Middle frontal gyrus (tissue), 1 donor: ENCODE measurements around the gene IL17D.
"Not testable (repeated sequence)": the region's sequence is repeated elsewhere in the genome, so short reads cannot be mapped to it uniquely, and the experiment has no call there.

Experiments
- DNase-seq: peaks from one replicate; pipeline ENCODE4 v3.0.0-alpha.2; 2015; ENCODE audit warnings: low spot score; ENCODE audit errors: extremely low spot score

Gene IL17D, protein sequence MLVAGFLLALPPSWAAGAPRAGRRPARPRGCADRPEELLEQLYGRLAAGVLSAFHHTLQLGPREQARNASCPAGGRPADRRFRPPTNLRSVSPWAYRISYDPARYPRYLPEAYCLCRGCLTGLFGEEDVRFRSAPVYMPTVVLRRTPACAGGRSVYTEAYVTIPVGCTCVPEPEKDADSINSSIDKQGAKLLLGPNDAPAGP

DNA sequence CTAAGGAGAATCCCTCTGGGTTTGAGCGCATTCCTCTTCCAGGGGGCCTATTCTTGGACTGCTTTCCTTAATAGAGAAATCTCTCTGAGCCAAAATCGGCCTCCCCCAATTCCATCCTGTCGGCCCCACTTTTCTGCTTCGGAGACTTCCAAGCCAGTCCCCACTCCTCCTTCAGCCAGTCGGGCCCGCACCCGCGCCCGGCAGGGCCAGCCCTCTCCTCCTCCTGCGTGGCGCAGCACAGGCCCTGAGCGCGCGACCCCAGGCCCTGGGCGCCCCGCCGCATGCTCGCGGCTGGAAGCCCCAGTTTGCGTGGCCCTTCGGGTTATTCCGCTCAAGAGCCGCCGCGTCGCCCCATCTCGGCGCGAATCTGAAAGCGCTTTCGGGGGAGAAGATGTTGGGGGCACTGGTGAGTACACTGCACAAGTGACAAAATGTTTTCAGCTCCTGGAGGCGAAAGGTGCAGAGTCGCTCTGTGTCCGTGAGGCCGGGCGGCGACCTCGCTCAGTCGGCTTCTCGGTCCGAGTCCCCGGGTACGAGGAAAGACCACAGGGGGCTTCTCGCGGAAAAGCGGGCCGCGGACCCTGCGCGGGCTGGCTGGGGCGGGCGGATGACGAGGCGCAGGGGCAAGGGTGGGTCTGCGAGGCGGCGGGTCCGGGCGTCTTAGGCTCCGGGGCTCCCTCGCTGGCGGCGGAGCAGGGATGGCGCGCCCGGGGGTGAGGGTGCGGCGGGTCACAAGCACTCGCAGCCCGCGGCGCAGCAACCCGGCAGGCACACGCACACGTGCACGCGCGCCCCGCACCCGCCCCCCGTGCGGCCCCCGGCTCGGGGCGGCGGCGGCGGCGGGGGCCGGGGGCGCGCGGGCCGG is at the start of gene IL17D:
IL17D (plus strand) TSS at position 785 of the 865 bp plus-strand sequence. CDS start 303 bp downstream, outside the sequence.
- no peak for DNase-seq

DNA sequence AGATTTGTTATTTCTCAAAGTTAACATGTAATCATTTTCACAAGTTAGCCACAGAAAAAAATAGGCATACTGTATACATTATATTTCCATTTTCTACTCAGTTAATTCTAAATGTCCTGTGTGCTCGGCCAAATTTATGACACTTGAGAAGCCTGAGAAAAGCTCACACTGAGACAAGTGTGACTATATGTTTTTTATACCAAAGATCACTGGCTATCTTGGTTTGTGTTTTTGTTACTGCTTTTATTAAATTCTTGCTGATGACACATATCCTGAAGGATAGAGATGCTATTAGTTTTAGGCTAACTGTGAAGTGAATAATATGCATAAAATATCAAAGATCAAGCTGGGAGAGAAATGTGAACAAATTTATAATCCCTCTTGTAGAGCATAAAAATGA is 49.3 kb upstream of the IL17D start:
- no peak for DNase-seq

DNA sequence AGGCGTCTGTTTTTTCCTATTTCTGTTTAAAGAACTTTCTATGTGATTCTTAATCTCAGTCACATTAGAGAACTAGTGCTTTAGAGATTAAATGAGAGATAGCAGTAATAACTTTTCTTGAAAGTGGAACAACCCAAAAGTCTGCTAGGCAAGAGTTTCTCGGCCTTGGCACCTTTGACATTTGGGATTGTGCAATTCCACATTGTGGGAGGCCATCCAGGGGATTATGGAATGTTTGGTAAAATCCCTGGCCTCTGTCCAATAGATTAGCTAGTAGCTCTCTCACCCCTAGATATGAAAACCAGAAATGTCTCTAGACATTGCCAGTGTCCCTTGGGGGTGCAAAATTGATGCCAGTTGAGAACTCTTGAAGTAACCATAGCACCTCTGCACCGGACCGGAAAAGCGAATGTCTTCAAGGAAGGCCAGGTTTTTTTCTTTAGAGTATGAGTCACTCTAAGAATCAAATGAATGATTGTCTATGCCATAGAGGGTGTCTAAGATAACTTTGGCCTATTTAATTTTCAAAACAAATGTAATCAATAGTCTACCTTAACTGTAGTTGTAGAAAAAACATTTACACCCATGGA is 45.0 kb upstream of the IL17D start:
- DNase-seq, result no peak

DNA sequence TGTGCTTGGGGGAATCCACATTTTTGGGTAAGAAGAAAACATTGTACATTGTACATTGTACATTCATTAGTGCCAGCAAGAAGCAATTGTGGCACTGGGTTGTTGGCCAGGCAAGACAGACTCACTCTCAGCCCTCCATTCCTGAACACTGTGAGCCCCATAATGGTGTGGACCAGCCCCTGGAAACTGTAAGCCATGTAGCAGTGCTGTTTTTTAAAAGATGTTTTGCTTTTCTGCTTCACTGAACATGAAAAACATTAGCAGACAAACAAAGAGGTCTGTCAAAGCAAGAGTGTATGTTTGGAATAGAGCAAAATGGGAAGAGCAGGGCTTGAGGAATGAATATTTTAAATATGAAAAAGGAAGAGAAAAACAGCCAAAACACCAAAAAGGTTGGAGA is 39.1 kb upstream of the IL17D start:
- DNase-seq, result no peak

DNA sequence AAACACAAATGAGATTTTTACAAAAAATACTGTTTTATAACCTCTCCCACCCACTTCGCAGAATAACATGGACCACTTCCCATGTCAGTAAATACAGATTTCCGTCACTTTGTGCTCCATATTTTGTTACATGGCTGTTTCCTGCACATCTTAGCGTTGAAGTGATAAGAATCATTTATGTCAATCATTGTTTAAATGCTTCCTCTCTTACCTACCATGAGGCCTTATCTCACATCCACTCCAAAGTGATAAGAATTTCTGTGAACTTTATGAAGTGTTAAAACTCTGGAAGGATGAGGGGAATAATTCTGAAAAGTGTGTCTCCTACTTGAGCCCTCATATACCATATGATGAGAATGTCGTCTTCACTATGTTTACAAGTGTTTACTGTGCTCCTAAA is 36.6 kb upstream of the IL17D start:
- DNase-seq, result no peak

DNA sequence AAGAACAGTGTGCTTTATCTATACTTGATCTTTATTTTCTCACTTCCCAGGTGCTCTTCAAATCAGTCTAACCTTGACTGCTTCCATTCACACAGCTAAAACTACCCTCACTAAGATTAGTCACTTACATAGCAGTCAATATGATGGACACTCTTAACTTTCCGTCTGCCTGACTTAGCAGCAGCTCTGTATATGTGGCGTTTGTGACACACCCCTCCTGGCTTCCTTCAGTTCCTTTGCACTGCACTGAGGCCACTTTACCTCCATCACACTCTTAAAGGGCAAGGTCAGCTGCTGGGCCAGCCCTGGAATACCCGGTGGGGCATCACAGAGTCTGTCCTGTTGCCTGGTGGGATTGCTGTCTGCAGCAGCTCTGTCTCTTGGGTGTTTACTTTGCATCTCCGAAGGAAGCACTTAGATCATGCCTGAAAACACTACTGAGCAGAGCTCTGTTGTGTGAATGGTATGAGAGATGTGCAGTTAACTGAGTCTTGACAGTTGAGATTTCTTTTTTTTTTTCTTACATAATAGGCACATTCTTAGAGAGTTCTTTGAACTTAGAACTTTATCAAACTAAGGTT is 35.6 kb upstream of the IL17D start:
- DNase-seq, result no peak

DNA sequence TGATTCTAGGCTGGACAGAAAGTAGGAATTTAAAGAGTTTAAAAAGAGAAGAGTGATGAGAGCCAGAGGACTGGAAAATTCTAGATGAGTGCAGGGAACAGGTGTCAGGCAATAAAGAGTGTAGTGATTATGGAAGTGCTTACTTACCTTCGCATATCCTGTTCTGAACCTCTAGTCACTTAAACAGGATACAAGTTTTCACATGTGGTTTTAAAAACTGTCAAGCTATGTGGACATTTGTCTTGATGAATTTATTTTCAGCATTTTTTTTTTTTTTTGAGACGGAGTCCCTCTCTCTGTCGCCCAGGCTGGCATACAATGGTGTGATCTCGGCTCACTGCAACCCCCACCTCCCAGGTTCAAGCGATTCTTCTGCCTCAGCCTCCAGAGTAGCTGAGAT is 34.3 kb upstream of the IL17D start:
- no peak for DNase-seq

DNA sequence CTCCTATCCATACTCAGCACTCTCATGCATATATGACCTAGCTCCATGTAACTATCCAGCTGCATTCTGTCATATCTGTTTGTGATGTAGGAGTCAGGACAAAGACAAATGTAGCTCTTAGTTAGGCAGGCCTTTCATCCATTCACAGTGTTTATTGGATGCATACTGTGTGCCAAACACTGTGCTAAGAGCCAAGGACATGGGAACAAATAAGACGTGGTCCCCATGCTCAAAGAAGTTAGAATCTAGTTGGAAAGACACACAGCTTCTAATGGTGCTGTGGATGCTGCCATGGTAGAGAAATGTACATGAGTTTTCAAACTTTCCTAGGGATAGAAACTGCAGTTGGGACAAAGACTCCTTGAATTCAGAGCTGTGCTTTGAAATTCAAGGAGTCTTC is 31.7 kb upstream of the IL17D start:
- no peak for DNase-seq

DNA sequence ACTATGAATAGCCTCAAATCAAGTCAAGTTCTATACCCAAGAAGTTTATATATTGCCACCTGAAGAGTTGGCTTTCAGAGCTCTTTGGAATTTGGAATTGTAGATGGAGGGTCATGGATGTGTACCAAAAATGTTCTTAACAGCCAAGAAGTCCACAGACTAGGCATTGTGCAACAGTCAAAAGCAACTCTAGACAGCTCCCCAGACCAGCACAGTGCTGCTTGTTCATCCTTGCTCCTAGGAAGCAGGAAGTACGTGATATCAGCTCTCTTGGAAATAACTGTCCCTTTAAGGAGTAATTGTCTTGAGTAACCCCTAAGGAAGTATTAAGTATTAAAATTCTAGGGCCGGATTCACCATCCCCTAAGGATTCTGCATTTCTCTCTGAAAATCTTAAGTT is 30.7 kb upstream of the IL17D start:
- DNase-seq, result no peak

DNA sequence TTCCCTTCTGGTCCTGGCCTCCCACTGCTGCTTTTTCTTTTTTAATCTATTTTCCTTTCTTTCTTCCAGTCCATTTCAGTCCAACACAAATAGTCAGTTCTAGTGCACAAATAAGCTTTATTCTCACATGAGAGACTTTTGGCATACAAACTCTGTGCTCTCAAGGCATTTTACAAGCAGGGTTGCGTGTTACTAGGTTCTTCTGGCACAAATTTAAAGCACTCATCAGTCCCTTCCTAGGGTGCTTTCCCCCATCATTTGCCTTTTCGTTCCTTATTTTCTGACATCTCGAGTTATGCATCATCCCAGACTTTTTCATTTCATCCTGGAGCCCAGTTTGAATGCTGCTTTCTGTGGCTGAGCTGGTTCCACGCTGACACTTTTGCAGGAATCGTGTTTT is 29.8 kb upstream of the IL17D start:
- DNase-seq, result no peak

DNA sequence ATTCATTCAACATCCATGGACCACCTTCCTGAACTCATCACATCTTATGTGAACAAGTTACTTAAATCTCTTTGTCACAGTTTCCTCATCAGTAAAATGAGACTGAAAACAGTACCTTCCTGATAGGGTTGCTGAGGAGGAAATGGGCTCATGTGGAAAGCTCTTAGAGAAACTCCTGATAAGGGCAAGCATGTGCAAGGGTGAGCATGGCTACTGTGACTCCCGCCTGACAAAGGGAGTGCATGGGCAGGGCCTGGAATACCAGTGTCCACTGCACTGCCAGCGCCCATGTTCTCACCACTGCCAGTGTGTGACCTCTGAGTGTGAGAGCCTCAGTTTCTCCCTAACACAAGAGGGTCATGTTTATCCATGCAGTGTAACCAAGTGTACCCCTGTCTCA is 27.3 kb upstream of the IL17D start:
- DNase-seq, result no peak

DNA sequence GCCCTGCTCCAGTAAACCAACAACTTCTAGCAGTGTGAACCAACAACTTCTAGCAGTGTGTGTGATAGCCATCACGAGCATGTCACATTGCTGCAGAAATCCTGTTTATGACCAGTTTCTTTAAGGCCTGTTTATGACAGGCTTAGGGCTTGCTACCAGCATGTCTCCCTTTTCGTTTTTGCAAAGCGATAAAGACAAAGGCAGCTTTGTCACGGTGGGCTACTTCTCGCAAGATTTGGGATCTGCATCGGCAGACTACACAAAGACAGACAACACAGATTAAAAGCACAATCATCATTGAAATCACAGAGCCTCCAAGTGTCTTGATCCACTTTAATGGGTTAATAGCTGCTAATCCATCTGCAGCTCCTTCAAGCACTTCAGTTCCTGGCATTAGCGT is 24.9 kb upstream of the IL17D start:
- DNase-seq, result not testable (repeated sequence)

DNA sequence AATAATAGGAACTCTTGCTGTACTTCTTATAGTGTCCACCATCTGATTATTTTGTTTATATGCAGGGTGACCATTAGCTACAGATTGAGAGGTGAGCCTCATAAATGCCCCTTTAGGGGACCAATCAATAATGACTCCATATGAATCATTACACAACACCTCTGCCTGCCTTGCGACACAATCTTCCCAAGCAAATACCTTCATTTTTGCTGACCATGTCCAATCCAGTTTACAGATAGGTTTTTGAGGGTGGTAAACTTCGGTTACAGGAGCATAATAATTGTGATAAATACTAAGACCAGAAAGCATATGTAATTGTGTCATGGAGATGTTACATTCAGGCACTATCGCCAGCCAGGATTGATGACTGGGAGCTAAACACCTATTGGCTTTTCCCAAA is 23.6 kb upstream of the IL17D start:
- DNase-seq, result no peak

DNA sequence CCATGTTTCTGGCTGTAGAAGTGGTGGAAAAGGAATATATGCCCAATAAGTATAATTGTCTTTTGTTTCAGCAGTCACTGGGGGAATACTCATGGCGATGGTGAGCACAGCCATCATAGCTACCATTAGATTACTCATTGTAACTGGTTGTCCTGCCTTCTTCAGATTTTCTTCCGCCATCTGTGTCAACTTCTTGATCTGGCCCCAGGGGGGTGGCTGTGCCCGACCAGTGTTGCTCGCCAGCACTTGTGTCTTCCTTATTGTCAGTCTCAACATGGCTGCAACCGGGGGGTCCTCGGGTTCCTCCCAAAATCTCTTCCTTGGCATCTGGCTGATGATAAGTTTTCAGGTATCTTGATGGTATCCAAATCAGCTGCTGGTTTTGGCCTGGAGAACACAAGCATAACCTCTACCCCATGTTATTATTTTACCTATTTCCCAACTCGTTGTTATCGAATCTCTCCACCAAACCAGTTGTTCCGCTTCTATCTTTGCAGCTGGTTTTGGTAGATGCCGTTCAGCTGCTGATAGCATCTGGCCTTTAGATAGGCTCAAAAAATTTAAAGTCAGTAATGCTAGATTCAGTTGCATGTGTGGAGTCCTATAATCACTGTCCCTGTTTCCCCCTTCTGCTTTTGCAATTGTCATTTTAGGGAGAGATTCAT is 23.0 kb upstream of the IL17D start:
- no peak for DNase-seq

DNA sequence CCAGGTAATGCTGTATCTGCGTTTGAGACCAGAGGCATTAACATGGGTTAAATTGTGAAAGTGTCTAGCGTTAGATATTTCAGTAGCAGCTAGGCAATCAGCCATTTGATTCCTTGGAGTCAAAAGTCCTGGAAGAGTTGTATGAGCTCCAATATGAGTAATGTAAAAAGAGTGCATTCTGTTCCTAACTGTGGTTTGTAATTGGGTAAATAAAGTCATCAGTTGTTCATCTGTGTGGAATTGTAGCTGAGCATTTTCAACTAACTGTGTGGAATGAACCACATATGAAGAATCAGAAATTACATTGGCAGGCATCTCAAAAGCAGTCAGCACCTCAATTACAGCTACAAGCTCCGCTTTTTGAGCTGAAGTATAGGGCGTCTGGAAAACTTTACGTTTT is 22.0 kb upstream of the IL17D start:
- DNase-seq, result not testable (repeated sequence)

DNA sequence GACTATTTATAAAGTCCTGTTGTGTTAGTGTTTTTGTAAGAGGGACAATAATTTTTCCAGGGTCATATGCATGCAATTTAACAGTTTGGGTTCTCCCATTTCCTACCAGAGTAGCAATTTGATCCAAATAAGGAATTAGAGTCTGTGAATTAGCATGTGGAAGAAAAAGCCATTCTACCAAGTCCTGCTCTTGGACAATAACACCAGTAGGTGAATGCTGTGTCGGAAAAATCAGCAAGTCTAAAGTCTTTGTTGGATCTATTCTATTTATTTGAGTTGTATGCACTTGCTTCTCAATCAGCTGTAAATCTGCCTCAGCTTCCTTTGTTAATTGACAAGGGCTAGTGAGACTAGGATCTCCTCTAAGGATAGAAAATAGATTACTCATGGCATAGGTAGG is 21.4 kb upstream of the IL17D start:
- DNase-seq, result no peak

DNA sequence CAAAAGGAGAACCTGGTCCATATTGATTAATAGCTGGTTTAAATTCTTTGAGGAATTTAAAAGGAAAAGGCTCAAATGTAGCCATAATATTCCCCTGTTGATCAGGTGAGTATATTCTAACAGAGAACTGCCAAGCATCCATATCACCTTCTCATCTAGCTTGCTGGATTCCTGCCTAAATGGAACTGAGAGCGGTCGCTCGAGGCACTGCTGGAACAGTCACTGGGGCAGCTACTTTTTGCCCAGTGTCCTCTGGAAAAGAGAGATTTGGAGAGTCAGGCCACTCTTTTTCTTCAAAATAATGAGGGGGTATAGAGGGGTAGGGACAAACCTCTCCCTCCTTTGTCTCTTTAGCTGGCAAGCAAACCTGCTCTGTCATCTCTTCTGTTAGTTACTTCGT is 19.5 kb upstream of the IL17D start:
- DNase-seq, result no peak

DNA sequence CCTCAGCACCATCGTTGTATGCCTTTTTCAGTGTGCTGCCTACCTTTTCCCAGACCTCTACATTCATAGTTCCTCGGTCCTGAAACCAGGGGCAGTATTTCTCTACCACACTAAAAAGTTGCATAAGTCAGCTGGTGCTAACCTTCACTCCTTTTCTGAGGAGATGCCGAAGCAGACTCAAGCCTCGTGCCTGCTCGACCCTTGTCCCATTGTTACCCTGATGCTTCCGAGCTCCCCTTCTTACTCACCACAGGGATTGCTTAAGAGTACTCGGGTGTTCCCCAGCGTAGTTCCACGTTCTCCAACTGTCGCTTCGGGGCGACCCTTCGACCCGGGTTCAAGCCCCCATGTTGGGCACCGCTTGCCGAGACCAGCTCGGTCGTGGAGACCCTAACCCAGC is 19.0 kb upstream of the IL17D start:
- DNase-seq, result no peak

DNA sequence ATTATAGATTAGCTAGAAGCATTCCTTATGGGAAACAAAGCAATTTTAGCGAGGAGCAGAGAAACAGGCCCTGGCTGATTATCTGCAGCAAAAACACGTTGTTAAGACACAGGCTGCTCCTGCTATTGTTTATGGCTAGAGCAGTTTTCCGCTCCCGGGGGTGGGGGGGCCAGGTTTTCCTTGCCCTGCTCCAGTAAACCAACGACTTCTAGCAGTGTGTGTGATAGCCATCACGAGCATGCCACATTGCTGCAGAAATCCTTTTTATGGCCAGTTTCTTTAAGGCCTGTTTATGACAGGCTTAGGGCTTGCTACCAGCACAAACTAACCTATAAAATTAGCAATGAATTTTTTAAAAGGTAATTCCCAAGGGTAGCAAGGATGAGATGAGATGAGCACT is 18.4 kb upstream of the IL17D start:
- DNase-seq, result no peak

DNA sequence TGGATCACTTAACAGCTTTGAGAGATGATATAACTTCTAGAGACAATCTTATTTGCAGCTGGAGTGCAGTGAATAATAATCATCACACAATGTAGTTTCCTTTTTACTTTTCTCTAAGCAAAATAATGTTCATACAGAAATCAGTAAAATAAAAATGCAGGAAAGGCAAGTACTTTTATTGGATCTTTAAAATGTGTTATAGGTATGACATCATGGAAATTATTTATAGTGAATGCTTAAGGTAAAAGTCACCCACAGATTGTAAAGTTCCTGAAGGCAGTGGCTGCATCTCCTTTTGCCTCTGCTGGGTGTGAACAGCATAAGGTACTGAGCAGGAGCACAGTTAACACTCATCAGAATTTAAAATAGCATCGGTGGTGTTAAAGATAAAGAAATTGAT is 17.3 kb upstream of the IL17D start:
- no peak for DNase-seq

DNA sequence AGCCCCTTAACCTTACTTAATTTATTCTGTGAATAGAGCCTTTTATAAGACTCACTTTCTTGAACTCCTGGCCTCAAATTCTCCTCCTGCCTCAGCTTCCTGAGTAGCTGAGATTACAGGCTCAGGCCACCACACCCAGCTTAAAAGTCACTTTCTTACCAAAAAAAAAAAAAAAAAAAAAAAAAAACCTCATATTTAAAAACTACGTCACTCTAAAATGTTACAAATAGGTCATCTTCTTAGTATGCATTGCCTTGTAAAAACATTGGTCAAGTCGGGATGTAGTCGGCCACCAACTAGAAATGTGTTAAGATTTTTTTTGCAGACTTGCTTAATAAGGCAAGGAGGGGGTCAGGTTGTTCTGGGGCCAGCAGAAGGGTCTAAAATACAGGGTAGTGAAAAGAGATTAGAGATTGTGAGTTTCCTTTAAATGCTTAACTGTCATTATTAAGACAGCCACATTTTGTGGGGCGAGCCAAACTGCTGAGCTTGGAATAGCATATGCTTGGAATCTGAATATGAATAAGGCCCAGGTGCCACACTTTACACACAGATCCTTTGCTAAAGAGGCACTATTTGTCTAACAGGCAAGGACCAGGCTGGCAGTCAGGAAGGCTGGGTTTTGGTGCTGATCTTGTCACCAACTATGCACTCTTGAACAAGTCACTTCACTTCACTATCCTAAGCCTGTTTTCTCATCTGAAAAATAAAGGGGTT is 16.5 kb upstream of the IL17D start:
- DNase-seq, result no peak
